GM19240 (cell line): ENCODE measurements around the gene EFCAB6.

ENCODE experiments used
- DNase-seq: peaks from one replicate; pipeline ENCODE4 v3.0.0; 2011; ENCODE audit warnings: low spot score; ENCODE audit not compliant: insufficient read length

The EFCAB6 gene

GRCh38 chr22:43591380-43591779 is 220.7 kb downstream of the EFCAB6 start:
- no peak for DNase-seq

DNA sequence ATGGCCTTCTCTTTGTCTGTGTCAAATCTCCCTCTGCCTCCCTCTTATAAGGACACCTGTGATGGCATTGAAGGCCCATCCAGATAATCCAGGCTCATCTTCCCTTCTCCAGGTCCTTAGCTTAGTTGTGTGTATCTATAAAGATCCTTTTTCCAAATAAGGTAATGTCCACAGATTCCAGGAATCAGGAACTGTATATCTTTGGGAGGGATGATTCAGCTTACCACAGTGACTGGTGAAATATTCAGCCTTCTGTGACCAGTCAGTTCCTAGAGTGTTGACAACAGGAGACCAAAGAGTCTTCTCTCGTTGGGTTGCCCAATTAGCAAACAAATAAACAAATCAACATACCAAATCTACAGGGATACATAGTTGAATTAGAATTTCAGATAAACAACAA is 224.5 kb downstream of the EFCAB6 start:
- DNase-seq = no peak

- no peak for DNase-seq
Measured at GRCh38 chr22:43583501-43583900, 228.6 kb downstream of the EFCAB6 start.

- no peak for DNase-seq
Measured at GRCh38 chr22:43582394-43582793, 229.7 kb downstream of the EFCAB6 start.

DNA sequence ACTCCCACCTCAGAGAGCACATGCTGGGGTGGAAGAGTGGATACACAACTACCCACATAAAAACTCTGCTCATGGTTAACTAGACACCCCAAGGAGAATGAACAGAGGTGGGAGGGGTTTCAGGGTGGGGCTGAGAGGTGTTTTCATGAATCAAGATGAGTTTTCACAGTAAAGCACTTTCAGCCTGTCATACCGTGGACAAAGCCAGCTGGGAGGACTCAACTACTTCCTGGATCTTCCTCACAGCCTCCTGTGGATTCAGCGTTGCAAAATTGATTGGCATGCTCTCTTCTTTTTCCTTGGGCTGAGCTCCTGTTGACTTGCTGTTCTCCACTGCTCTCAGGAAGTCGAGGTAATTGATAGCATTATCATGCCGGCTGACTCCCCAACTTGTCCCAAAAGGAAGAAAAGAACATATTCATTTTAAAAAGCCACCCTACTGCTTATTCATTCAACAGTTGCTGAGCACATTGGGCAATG is 231.8 kb downstream of the EFCAB6 start:
- DNase-seq = no peak

- DNase-seq = no peak
Measured at GRCh38 chr22:43574738-43575137, 237.4 kb downstream of the EFCAB6 start.

DNA sequence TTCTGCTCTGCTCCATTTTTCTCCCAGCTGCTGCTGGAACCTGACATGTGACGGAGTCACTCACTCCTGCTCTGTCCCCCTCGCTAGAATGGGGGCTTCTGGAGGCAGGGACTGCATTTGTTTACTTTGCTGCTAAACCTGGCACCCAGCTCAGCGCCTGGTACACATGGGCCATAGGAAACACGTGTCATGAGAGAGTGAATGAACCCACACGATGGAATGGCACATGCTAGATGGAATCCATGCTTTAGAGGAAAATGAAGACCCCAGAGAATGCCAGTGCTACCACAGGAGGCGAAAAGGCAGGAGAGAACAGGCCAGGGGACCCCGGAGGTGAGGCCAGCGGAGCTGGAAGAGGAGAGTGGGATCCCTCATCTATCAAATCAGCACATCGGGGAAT is 239.4 kb downstream of the EFCAB6 start:
- DNase-seq = no peak

DNA sequence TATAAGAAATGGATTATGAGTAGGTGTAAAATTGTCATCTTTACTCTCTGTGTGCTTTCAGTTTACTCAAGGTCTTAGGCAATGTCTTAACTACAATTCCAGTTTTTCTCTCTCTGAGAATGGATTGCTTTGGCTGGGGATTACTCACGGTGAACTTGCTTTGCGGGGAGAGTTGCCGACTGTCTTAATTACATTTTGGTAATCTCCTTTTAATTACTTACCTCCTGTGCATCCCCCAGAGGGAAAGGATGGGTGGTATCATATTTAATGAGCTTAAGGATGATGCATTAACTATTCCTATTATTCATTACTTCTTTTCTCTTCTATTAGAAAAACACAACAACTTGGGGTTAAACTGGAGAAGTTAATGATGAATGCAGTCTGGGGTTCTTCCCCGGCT is 240.9 kb downstream of the EFCAB6 start:
- no peak for DNase-seq

DNA sequence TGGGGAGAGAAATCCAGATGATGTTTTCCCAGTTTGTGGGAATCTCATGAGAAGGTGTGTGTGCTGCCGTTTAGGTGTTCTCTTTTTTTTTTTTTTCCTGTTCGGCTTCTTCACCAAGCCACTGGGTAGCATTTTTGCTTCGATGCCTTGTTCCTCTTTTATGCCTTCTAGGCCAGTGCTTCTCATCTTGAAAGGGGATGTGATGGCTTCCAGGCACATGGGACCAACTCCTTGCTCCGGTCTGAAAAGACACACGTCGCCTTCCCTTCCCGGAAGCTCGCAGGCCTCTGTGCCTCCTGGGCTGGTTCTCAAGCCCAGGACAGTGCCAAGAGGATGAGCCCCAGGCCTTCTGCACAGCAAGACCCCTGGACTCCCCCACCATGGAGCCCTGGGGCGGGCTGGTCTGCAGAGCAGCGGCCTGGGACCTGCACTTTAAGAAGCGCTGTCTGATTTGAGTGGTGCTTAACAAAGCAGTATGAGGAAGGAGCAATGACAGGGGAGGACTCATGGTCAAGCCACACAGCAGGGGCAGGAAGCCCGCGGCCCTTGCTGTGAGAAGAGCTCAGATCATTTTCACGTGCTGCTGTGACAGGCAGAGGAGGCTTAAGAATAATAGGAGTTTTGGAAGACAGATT is 241.5 kb downstream of the EFCAB6 start:
- DNase-seq = no peak

- DNase-seq = no peak
Measured at GRCh38 chr22:43569111-43569510, 243.0 kb downstream of the EFCAB6 start.

- DNase-seq = no peak
Measured at GRCh38 chr22:43567691-43568324, 244.3 kb downstream of the EFCAB6 start.

DNA sequence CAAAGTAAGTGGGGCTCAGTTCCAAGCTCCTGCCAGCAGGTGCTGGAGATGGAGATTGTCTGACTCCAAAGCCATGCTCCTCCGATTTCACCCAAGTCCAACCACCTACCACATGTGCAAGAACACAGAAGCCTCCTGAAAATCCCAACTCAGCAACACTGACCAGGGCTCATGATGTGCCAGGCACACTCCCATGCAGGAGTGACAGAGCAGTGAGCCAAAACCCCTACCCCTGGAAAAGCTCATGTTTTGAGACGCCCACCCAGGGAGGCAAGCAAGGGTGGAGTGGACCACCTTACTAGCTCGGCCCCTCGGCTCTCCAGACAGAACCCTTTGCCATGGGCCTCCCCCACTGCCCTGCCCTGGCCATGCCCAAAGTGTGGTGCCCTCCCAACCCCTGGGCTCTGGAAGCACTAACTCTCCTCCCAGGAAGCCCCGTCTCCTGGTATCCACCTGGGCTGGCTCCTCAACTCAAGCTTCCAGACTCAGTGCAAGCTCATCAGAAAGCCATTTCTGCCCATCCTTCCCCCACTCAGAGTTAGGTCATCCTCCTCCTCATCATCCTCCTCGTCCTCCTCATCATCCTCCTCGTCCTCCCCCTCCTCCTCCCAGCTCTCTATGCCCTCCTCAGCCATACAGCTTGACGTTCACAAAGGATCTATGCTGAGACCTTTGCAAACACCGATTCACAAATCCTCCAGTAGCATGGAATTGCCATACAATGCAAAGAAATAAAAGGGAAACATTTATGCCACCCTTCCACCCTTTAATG is 245.4 kb downstream of the EFCAB6 start:
- no peak for DNase-seq

DNA sequence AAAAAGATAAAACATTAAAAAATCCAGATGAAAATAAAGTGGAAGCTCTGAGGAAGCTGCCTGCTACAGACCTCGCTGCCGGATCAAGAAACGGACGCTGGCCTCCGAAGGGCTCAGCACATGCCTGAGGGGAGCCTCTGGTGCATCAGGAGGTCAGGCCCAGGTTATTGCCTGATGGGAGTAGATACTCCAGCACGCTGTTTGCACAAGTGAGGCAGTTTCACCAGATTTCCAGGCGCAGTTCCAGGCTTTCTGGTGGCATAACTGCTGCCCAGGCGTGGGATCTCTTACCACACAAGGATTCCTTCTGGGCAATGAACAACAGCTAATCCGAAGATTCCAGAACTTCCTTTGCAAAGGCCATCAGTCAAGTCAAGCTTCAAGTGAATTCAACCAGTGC is 246.1 kb downstream of the EFCAB6 start:
- DNase-seq = no peak

GRCh38 chr22:43564859-43565258 is 247.2 kb downstream of the EFCAB6 start:
- no peak for DNase-seq

GRCh38 chr22:43563571-43563970 is 248.5 kb downstream of the EFCAB6 start:
- no peak for DNase-seq

DNA sequence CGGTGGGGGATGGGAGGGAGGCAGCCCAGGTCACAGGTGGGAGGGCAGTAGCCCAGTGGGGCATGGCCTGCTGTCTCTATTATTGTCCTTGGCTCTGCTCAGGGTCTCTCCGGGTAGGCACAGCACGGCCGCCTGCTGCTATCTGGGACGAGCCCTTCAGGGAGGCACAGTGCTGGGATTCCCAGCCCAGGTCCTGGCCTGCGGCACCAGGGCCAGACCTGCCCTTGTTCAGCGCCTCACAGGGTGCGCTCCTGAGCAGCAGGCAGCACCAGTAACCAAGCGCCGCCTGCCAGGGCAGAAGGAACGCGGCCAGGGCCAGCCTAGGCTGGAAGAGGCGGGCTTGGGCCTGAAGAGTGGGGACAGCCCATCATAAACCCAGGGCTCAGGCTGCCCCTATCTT is 249.3 kb downstream of the EFCAB6 start:
- no peak for DNase-seq

DNA sequence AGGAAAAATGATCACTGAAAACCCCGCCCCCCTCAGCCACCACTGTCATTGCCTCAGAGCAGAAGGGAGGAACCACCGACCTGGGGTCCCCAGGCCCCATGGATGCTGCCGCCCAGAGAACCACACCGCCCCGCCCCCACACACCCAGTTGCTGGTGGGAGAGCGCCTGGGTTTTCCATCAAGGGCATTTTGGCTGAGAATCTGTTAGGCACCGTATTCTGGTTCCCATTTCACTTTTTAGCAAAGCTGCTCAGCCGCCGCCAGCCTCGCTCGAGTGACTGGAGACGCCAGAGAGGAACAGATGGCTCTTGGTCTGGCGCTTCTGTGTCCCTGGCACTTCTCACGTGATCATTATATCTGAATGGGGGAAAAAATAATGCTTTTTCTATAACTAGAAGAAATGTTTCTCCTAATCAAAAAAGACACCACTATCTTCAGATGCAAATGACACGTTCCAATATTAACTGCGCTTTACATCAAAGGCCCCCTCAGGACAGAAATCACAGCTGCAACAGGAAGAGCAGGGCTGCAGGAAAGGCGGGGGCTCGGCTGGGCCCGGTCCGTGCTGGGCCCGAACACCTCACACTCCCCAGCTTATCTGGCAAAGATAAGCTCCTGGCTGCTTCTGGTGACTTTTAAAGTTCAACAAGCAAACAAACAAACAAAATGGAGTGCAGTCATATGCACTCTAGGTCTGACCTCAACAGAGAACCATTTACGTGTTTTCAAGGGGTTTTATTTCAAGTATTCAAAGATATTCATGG is 250.5 kb downstream of the EFCAB6 start:
- no peak for DNase-seq

DNA sequence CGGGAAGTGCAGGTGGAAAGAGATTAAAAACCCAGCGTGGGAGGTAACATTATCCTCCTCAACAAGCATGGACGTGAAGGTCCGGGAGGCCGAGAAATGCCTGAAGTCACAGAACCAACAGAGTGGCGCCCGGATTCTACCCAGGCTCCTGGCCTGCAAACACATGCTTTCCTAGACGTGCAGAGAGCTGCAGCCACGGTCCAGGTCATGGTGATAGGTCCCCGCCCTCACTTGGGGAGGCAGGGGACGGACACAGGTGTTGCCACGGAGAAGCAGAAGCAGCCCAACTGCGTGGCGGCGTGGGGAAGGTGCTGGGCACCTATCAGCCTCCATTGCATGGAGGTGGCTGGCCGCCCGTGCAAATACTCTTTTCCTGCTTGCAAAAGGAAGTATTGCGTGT is 251.5 kb downstream of the EFCAB6 start:
- no peak for DNase-seq

GRCh38 chr22:43555561-43556515 is 256.3 kb downstream of the EFCAB6 start:
- no peak for DNase-seq

GRCh38 chr22:43554694-43555365 is 257.3 kb downstream of the EFCAB6 start:
- DNase-seq = no peak
